Measurements from ENCODE around the gene TMEM59L. TPM values are rescaled to one million over a fixed set of nuclear protein-coding genes. Genes with fewer than 3 reads are reported as not detected.

TMEM59L gene
- total and polyA plus RNA-seq, 2 donors from 2014 or later, result 1.5 to 5.9 TPM

GRCh38 chr19:18587962-18588610 lies 24.6 kb upstream of the TMEM59L start:
- DNase-seq (no peak), FAIRE-seq (no peak)
- TF ChIP-seq CTCF (IDR thresholded peaks at IDR 0.05; ENCODE audit: borderline replicate concordance, extremely low read depth, insufficient read depth), result no peak

DNA sequence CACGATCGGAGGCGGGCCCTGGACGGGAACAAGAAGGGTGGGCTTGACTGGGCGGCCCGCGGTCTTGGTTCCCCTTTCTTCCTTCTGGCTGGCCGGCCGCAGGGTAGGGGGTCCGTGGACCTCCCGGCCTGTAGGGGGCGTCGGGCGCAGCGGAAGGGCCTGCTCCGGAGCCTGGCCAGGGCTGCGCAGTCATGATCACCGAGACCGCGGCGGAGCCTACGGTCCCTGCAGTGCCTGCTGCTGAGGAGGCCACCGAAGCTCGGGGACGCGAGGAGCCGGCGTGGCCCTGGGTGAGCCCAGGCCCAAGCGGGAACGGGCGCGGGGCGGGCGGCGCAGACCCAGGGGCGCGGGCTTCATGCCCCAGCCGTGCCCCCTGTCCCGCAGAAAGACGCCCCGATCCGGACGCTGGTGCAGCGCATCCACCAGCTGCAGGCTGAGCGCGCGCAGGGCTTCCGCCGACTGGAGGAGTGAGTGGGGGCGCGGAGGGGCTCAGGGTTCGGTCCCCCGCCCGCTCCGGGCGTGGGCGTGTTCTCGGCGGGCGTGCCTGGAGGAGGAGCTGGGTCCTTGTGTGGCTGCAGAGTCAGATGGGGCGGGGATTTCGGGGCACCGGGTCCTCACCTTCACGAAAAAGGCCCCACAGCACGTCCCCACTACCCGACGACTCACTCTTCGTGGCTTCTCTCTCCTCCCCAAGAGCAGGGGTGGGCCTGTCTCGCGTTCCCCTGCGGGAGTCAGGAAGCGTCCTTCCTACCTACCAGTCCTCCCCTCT lies 23.9 kb upstream of the TMEM59L start, which contains the start of gene REX1BD:
Gene REX1BD, plus strand, starts transcription at position 188 of the 769 bp plus-strand sequence. Its CDS starts 4 bp downstream, at position 192.
- FAIRE-seq, result no peak
- intact Hi-C loops (cut with DNase I), result no loop called here
- Histone ChIP-seq H3K9me3 (ENCODE audit: control insufficient read depth in 2 of 3, insufficient read depth in 1 of 3, low read length in 3 of 3) (no peaks in the 10 kb centered on the region), H3K27me3 (ENCODE audit: control insufficient read depth, insufficient read depth, low read length) (no peaks in the 10 kb centered on the region), H3K9ac (ENCODE audit: low read length in 3 of 3) (peak within 1 kb of the TSS in 2 of 3 donors; percentile 4 to 78), H3K4me1 (ENCODE audit: control insufficient read depth in 2 of 3, insufficient read depth in 2 of 3, low read depth in 1 of 3, low read length in 3 of 3) (peaks cover 0 to 16% (median 0%) of the 10 kb centered on the region in 3 donors), H3K4me3 (ENCODE audit: low read length in 3 of 3) (peak within 1 kb of the TSS; percentile 66 to 73 (median 71)), H3K36me3 (ENCODE audit: control insufficient read depth in 2 of 3, insufficient read depth in 3 of 3, low read length in 3 of 3) (peaks cover 0 to 3% (median 2%) of the 10 kb centered on the region in 3 donors), H3K27ac (ENCODE audit: low read depth in 2 of 2, low read length in 2 of 2) (peak within 1 kb of the TSS; percentile 68 to 87)
- TF ChIP-seq CTCF (IDR thresholded peaks at IDR 0.05; ENCODE audit: borderline replicate concordance, extremely low read depth, insufficient read depth), result peak; percentile 74
- peak; percentile 89 to 95 (median 91) for DNase-seq

More at GRCh38 chr19:18587962-18588610, 24.6 kb upstream of the TMEM59L start:
- intact Hi-C loops (cut with DNase I), result no loop called here
- Histone ChIP-seq H3K36me3 (ENCODE audit: control insufficient read depth in 2 of 3, insufficient read depth in 3 of 3, low read length in 3 of 3) (peaks cover 0 to 3% (median 2%) of the 10 kb centered on the region in 3 donors), H3K4me3 (ENCODE audit: low read length in 3 of 3) (peak overlapping the region; percentile 54 to 73 (median 71)), H3K27me3 (ENCODE audit: control insufficient read depth, insufficient read depth, low read length) (no peaks in the 10 kb centered on the region), H3K4me1 (ENCODE audit: control insufficient read depth in 2 of 3, insufficient read depth in 2 of 3, low read depth in 1 of 3, low read length in 3 of 3) (peaks cover 0 to 14% (median 0%) of the 10 kb centered on the region in 3 donors), H3K9ac (ENCODE audit: low read length in 3 of 3) (peak overlapping the region in 2 of 3 donors; percentile 4 to 78), H3K9me3 (ENCODE audit: control insufficient read depth in 2 of 3, insufficient read depth in 1 of 3, low read length in 3 of 3) (no peaks in the 10 kb centered on the region), H3K27ac (ENCODE audit: low read depth in 2 of 2, low read length in 2 of 2) (peak overlapping the region; percentile 68 to 87)

DNA sequence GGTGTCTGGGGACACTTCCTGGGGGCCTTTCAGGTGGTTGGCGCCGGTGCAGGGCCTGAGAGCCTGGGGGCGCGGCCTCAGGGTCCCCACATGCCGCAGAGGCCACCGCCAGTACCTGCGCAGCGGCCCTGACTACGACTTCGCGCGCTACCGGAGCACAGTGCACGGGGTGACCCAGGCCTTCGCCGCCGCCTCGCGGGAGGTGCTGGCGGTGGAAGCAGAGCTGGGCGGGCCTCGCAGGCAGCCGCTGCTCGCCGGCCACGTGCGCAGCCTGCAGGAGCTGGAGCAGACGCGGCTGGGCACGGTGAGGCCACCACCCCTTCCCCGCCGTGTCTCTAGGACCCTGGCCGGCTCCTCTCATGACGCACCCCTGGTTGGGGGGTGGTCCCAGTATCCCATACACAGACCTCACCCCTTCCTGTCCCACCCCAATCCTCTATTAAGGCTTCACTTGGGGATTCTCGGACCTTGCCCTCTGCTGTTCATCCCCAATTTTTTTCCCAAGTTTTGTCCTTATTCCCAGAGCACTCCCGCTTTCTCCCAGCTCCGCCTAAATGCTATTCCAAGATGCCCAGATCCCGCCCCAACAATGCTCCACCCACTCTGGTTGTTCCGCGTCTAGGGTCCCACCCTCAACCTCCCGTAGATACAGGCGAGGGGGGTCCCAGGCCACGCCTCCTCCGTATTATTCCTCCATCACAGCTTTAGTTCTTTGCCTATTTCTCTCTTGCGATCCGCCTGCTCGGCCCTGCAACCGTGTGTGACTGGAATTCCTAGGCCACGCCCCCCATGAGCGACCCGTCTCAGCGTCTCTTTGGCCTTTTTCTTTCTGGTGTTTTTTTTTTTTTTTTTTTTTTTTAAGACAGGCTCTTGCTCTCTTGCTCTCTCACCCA lies 23.0 kb upstream of the TMEM59L start:
- Histone ChIP-seq H3K27me3 (ENCODE audit: control insufficient read depth, insufficient read depth, low read length) (no peaks in the 10 kb centered on the region), H3K36me3 (ENCODE audit: control insufficient read depth in 2 of 3, insufficient read depth in 3 of 3, low read length in 3 of 3) (peaks cover 0 to 3% (median 2%) of the 10 kb centered on the region in 3 donors), H3K27ac (ENCODE audit: low read depth in 2 of 2, low read length in 2 of 2) (peak overlapping the region; percentile 68 to 87), H3K4me3 (ENCODE audit: low read length in 3 of 3) (peak overlapping the region; percentile 66 to 73 (median 71)), H3K4me1 (ENCODE audit: control insufficient read depth in 2 of 3, insufficient read depth in 2 of 3, low read depth in 1 of 3, low read length in 3 of 3) (peaks cover 0 to 16% (median 0%) of the 10 kb centered on the region in 3 donors), H3K9me3 (ENCODE audit: control insufficient read depth in 2 of 3, insufficient read depth in 1 of 3, low read length in 3 of 3) (no peaks in the 10 kb centered on the region), H3K9ac (ENCODE audit: low read length in 3 of 3) (peak overlapping the region in 1 of 3 donors; percentile 78)
- TF ChIP-seq CTCF (IDR thresholded peaks at IDR 0.05; ENCODE audit: borderline replicate concordance, extremely low read depth, insufficient read depth), result peak; percentile 22
- intact Hi-C loops (cut with DNase I), result loop anchor here (10.0 kb wide), 1 partner anchor 255 kb away; no protein-coding TSS in a partner anchor
- peak; percentile 80 to 92 (median 88) for DNase-seq
- FAIRE-seq, result no peak

Data from kidney (tissue), 14 donors.